Spleen (tissue), 11 donors: Measurements from ENCODE around the gene ZNF569. TPM values are rescaled to one million over a fixed set of nuclear protein-coding genes. Genes with fewer than 3 reads are reported as not detected.

Experiments
- DNase-seq: peaks from one replicate; pipeline ENCODE4 v3.0.0-alpha.2; 2020
- H3K27ac ChIP-seq, 8 donors: fragments of 200-600 bp; sonication (generic) in 7 of 8; 1 replicate in 4 of 8; 2 replicates in 4 of 8; pipeline versions ENCODE4 v1.5.0 to v1.8.0; 2016 to 2021; ENCODE audit warnings: inconsistent platforms in 4 of 8, mild to moderate bottlenecking in 4 of 8, moderate library complexity in 1 of 8
- H3K27me3 ChIP-seq, 7 donors: fragments of 200-600 bp; sonication (generic) in 6 of 7; replicated peaks in 1 of 7; 1 replicate in 4 of 7; 2 replicates in 3 of 7; pipeline versions ENCODE4 v1.5.0 to v1.8.0; 2016 to 2021; ENCODE audit warnings: inconsistent platforms in 3 of 7, mild to moderate bottlenecking in 1 of 7
- H3K36me3 ChIP-seq, 6 donors: fragments of 200-600 bp; sonication (generic) in 5 of 6; 1 replicate in 4 of 6; 2 replicates in 2 of 6; pipeline versions ENCODE4 v1.5.0 to v1.8.0; 2016 to 2021; ENCODE audit warnings: inconsistent platforms in 2 of 6
- H3K4me1 ChIP-seq, 6 donors: fragments of 200-600 bp; sonication (generic) in 5 of 6; 1 replicate in 3 of 6; 2 replicates in 3 of 6; pipeline versions ENCODE4 v1.5.0 to v1.8.0; 2016 to 2021; ENCODE audit warnings: inconsistent platforms in 3 of 6
- H3K4me3 ChIP-seq, 8 donors: fragments of 200-600 bp; sonication (generic) in 7 of 8; 1 replicate in 4 of 8; 2 replicates in 4 of 8; pipeline versions ENCODE4 v1.5.0 to v1.8.0; 2016 to 2021; ENCODE audit warnings: inconsistent platforms in 4 of 8, mild to moderate bottlenecking in 4 of 8, moderate library complexity in 2 of 8
- H3K9me3 ChIP-seq, 8 donors: fragments of 200-600 bp; sonication (generic) in 7 of 8; 1 replicate in 4 of 8; 2 replicates in 4 of 8; pipeline versions ENCODE4 v1.5.0 to v1.8.0; 2016 to 2021; ENCODE audit warnings: inconsistent platforms in 4 of 8
- CTCF ChIP-seq, 11 experiments: fragments of 200-600 bp in 7 of 11; fragments of 450-650 bp in 4 of 11; sonication (generic) in 4 of 11; IDR thresholded peaks in 8 of 11; conservative IDR thresholded peaks in 3 of 11; 1 replicate in 7 of 11; 2 replicates in 4 of 11; pipeline versions ENCODE4 v1.4.0 to v1.8.0; 2016 to 2021; ENCODE audit warnings: antibody characterized with exemption in 11 of 11, inconsistent platforms in 4 of 11, mild to moderate bottlenecking in 1 of 11
- POLR2A ChIP-seq, 3 donors: fragments of 450-650 bp; IDR thresholded peaks; one replicate each; pipeline ENCODE4 v1.5.1; 2017; ENCODE audit warnings: antibody characterized with exemption in 3 of 3, mild to moderate bottlenecking in 1 of 3
- POLR2AphosphoS5 ChIP-seq, 3 donors: sonication (generic); formaldehyde crosslinking; IDR thresholded peaks; one replicate each; pipeline ENCODE4 v1.5.1; 2017; ENCODE audit warnings: antibody characterized with exemption in 3 of 3
- WGBS, 5 donors: extraction: QIAGEN DNeasy Blood & Tissue Kit in 3 of 5; methylation state at CpG; one replicate each; pipeline versions ENCODE4 v1.1.5 to v1.1.7; 2013 to 2018; 5-methylcytosine and 5-hydroxymethylcytosine counted together
- intact Hi-C: fragments of 100-400 bp; cut with DNase I; formaldehyde crosslinking; loops from one replicate; pipeline ENCODE4 v1.15.0; 2023; ENCODE audit warnings: low total_unique reads
- polyA plus RNA-seq, 3 donors: library from polyadenylated mRNA; stranded (reverse); fragments of 200-250 nt; gene quantifications; one replicate each; pipeline ENCODE4 v1.2.1, GENCODE V29; 2013
- total RNA-seq, 7 donors: library from RNA; depleted of rRNA in 3 of 7; stranded (reverse); fragments of >200 nt in 3 of 7; fragmentation: NEBNext Ultra II Directional in 4 of 7; extraction: Animal tissue kit (Norgen Biotek cat#: 25700) in 4 of 7; gene quantifications; one replicate each; pipeline versions ENCODE4 v1.1.0 to v1.2.1, GENCODE V29; 2016 to 2021
- donor health status: healthy with polysubstance abuse.
- donor health status: DM: no; HTN: no; CAD: no; lungs with moderate emphysema.
- donor health status: DM: no; HTN: no; CAD: no.
- donor health status: Bipolar disorder and iron deficiency.
- donor health status: healthy.
- donor health status: DM: no; HTN: no; CAD: no.
- donor health status: DM: yes; HTN: yes; CAD: no.

ZNF569 gene
- total and polyA plus RNA-seq, 10 donors, result 2.7 to 7.8 (median 6.3) TPM

- WGBS, 5 donors, result 74 to 78% (median 76%) methylated on average over 3 of the region's 3 CpGs
- H3K4me1 ChIP-seq, result no peaks in the 10 kb centered on the region
- TF ChIP-seq POLR2AphosphoS5 (IDR thresholded peaks at IDR 0.05) (no peak), CTCF (IDR thresholded peaks at IDR 0.05 in 8 of 11, conservative IDR thresholded peaks at IDR 0.05 in 3 of 11) (no peak), POLR2A (IDR thresholded peaks at IDR 0.05) (no peak)
- no peak overlapping the region for H3K27ac ChIP-seq
- peaks cover 28 to 100% (median 100%) of the 10 kb centered on the region in 8 donors for H3K9me3 ChIP-seq
- H3K4me3 ChIP-seq, result no peak overlapping the region
- no peak for DNase-seq
- H3K27me3 ChIP-seq, result no peaks in the 10 kb centered on the region
- no peaks in the 10 kb centered on the region for H3K36me3 ChIP-seq
- intact Hi-C loops, result no loop called here
Measured at GRCh38 chr19:37492213-37492612, 25.0 kb upstream of the ZNF569 start.

- no peak for DNase-seq
- Histone ChIP-seq H3K27me3 (no peaks in the 10 kb centered on the region), H3K36me3 (peaks cover 28 to 74% (median 64%) of the 10 kb centered on the region in 6 donors), H3K4me3 (peak overlapping the region in 1 of 8 donors; percentile 10), H3K4me1 (no peaks in the 10 kb centered on the region), H3K27ac (no peak overlapping the region), H3K9me3 (peaks cover 82 to 100% (median 100%) of the 10 kb centered on the region in 8 donors)
- 89 to 99% (median 96%) methylated on average over 8 of the region's 8 CpGs for WGBS, 5 donors
- intact Hi-C loops, result no loop called here
- TF ChIP-seq POLR2A (IDR thresholded peaks at IDR 0.05) (no peak), POLR2AphosphoS5 (IDR thresholded peaks at IDR 0.05) (no peak), CTCF (IDR thresholded peaks at IDR 0.05 in 8 of 11, conservative IDR thresholded peaks at IDR 0.05 in 3 of 11) (no peak)
Measured at GRCh38 chr19:37484406-37485168, 17.3 kb upstream of the ZNF569 start.

GRCh38 chr19:37472165-37472564 lies 4.9 kb upstream of the ZNF569 start:
- no peak for TF ChIP-seq CTCF (IDR thresholded peaks at IDR 0.05 in 8 of 11, conservative IDR thresholded peaks at IDR 0.05 in 3 of 11)
- no peak for TF ChIP-seq POLR2A (IDR thresholded peaks at IDR 0.05)
- no peak for TF ChIP-seq POLR2AphosphoS5 (IDR thresholded peaks at IDR 0.05)
- no peaks in the 10 kb centered on the region for H3K27me3 ChIP-seq
- H3K27ac ChIP-seq, result no peak overlapping the region
- no peak for DNase-seq
- H3K36me3 ChIP-seq, result peaks cover 16 to 67% (median 42%) of the 10 kb centered on the region in 6 donors
- intact Hi-C loops, result no loop called here
- no peak overlapping the region for H3K4me3 ChIP-seq
- 95 to 99% (median 98%) methylated on average over 9 of the region's 9 CpGs for WGBS, 5 donors
- peaks cover 6 to 73% (median 56%) of the 10 kb centered on the region in 8 donors for H3K9me3 ChIP-seq
- peaks cover 5 to 33% (median 27%) of the 10 kb centered on the region in 6 donors for H3K4me1 ChIP-seq

- peak overlapping the region in 3 of 8 donors; percentile 93 to 95 (median 94) for H3K27ac ChIP-seq
- TF ChIP-seq CTCF (IDR thresholded peaks at IDR 0.05 in 8 of 11, conservative IDR thresholded peaks at IDR 0.05 in 3 of 11), result no peak
- TF ChIP-seq POLR2A (IDR thresholded peaks at IDR 0.05), result no peak
- no peak for TF ChIP-seq POLR2AphosphoS5 (IDR thresholded peaks at IDR 0.05)
- peaks cover 3 to 48% (median 23%) of the 10 kb centered on the region in 6 donors for H3K36me3 ChIP-seq
- WGBS, 5 donors, result 91 to 95% (median 92%) methylated on average over 4 of the region's 4 CpGs
- H3K4me3 ChIP-seq, result peak overlapping the region in 3 of 8 donors; percentile 74 to 90 (median 82)
- H3K4me1 ChIP-seq, result peaks cover 12 to 48% (median 35%) of the 10 kb centered on the region in 6 donors
- peaks cover 4 to 54% (median 38%) of the 10 kb centered on the region in 8 donors for H3K9me3 ChIP-seq
- H3K27me3 ChIP-seq, result no peaks in the 10 kb centered on the region
- intact Hi-C loops, result no loop called here
- DNase-seq, result no peak
Measured at GRCh38 chr19:37470216-37470615, 3.0 kb upstream of the ZNF569 start.
